ENCODE results near the gene HOXD8. TPM values are rescaled to one million over a fixed set of nuclear protein-coding genes. Genes with fewer than 3 reads are reported as not detected.

Gene HOXD8
- total RNA-seq, 3 donors from 2014 or later, result 4.9 to 13.8 (median 5.6) TPM

DNA sequence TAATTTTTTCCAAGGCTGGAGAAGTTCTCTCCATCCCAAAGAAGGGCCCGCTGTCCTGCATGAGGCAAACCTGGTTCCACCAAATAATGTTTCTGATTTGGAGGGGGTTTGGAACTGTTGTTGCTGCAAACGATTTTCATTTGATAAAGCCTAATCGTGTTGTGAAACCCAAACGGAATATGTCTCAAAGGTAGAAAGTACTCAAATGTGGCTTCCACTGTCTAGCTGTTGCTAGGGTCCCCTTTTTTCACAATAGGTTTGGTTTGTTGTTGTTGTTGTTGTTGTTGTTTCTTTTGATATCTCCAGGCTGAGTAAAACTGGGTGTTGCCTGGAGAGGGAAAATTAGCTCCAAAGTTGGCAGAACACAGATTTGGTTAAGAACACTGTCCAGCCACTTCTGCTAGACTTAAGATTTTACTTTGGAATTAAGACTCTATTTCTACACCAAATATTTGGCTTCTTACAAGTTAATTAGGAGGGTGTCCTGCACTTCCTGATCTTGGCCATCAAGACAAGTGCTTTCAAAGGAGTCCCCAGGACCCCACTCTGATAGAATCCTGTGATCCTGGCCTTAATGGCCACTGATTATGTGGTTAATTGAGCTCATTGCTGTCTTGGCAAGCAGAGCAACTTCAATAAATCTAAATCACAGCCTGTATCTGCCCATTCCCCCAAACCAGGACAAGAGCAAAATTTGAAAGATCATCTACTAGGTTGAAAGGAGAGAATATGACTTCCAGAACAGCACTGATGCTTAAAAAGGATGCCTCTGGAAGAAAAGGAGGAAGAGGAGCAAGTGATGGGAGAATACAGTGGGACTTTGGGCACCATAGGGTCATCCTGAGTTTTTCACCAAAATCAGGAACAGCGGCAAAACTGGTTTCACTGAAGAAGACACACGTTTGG is 40.3 kb upstream of the HOXD8 start:
- no peaks in the 10 kb centered on the region for H3K36me3 ChIP-seq (ENCODE audit: low read depth)
- intact Hi-C loops (cut with DNase I, micrococcal nuclease), result loop anchor here in 1 of 2 donors (10.0 kb wide), 1 partner anchor 724 kb away; no protein-coding TSS in a partner anchor
- DNase-seq (no peak), ATAC-seq (no peak)
- H3K9me3 ChIP-seq, result no peaks in the 10 kb centered on the region
- no peak overlapping the region for H3K4me3 ChIP-seq
- H3K4me1 ChIP-seq (ENCODE audit: low read depth), result peaks cover 21% of the 10 kb centered on the region
- TF ChIP-seq CTCF (IDR thresholded peaks at IDR 0.05), result no peak

GRCh38 chr2:176089843-176090395 is 39.6 kb upstream of the HOXD8 start:
- H3K36me3 ChIP-seq (ENCODE audit: low read depth), result no peaks in the 10 kb centered on the region
- ATAC-seq (no peak), DNase-seq (no peak)
- intact Hi-C loops (cut with DNase I, micrococcal nuclease), result loop anchor here in 1 of 2 donors (10.0 kb wide), 1 partner anchor 725 kb away; no protein-coding TSS in a partner anchor
- H3K9me3 ChIP-seq, result no peaks in the 10 kb centered on the region
- H3K4me1 ChIP-seq (ENCODE audit: low read depth), result peaks cover 21% of the 10 kb centered on the region
- H3K4me3 ChIP-seq, result no peak overlapping the region
- no peak for TF ChIP-seq CTCF (IDR thresholded peaks at IDR 0.05)

GRCh38 chr2:176090862-176091261 is 38.6 kb upstream of the HOXD8 start:
- DNase-seq, result no peak
- Histone ChIP-seq H3K4me1 (ENCODE audit: low read depth) (peaks cover 18% of the 10 kb centered on the region), H3K36me3 (ENCODE audit: low read depth) (no peaks in the 10 kb centered on the region), H3K4me3 (no peak overlapping the region), H3K9me3 (no peaks in the 10 kb centered on the region)
- ATAC-seq, result no peak
- intact Hi-C loops (cut with DNase I, micrococcal nuclease), result no loop called here
- TF ChIP-seq CTCF (IDR thresholded peaks at IDR 0.05), result no peak

- H3K36me3 ChIP-seq (ENCODE audit: low read depth), result no peaks in the 10 kb centered on the region
- intact Hi-C loops (cut with DNase I, micrococcal nuclease), result no loop called here
- H3K4me3 ChIP-seq, result no peak overlapping the region
- H3K9me3 ChIP-seq, result no peaks in the 10 kb centered on the region
- H3K4me1 ChIP-seq (ENCODE audit: low read depth), result peaks cover 17% of the 10 kb centered on the region
- ATAC-seq, result no peak
- no peak for TF ChIP-seq CTCF (IDR thresholded peaks at IDR 0.05)
- DNase-seq, result no peak
Measured at GRCh38 chr2:176091329-176092258, 37.9 kb upstream of the HOXD8 start.

All from mucosa of descending colon (tissue), 3 donors.